GM12878 (cell line): ENCODE results near the gene ABCA13. TPM values are rescaled to one million over a fixed set of nuclear protein-coding genes. Genes with fewer than 3 reads are reported as not detected.

Experiments used
- ATAC-seq: fragments of 200-7000 bp; cut with Tn5 transposase; 3 replicates; pipeline ENCODE4 v1.9.1; 2020; ENCODE audit warnings: mild to moderate bottlenecking, moderate library complexity
- BruUV-seq: library from RNA; stranded (reverse); fragments of 400-500 nt; replicated peaks from 2 replicates; lab custom pipeline; 2021; lab: Mats Ljungman, UMichigan
- CTCF ChIA-PET: fragments of 300-600 bp; sonication (Branson Sonifier 250); formaldehyde crosslinking; extraction: SDS; loops from one replicate; lab custom pipeline; 2021; ENCODE audit warnings: inconsistent platforms; lab: Yijun Ruan, JAX
- POLR2A ChIA-PET: fragments of 350-600 bp; formaldehyde crosslinking; extraction: SDS; loops from one replicate; lab custom pipeline; 2021; ENCODE audit warnings: inconsistent platforms; lab: Charles Lee
- RAD21 ChIA-PET: fragments of 300-600 bp; sonication (Branson Sonifier 250); formaldehyde crosslinking; loops from one replicate; lab custom pipeline; 2023; ENCODE audit warnings: antibody characterized with exemption; ENCODE audit not compliant: unreplicated experiment; lab: Charles Lee
- SMC1A ChIA-PET: fragments of 300-600 bp; sonication (Branson Sonifier 250); formaldehyde crosslinking; loops from one replicate; lab custom pipeline; 2023; ENCODE audit not compliant: unreplicated experiment, uncharacterized antibody; lab: Charles Lee
- DNase-seq: peaks from one replicate; pipeline ENCODE4 v3.0.0-alpha.2; 2011; ENCODE audit warnings: low read depth, low spot score
- FAIRE-seq: peaks from 3 replicates; lab custom pipeline; 2011; peaks lifted over from hg19 to GRCh38; lab: Jason Lieb, UNC
- H2AFZ ChIP-seq: 2 replicates; pipeline ENCODE4 v1.6.0; 2011; ENCODE audit warnings: low read depth, low read length, control low read depth; ENCODE audit not compliant: control insufficient read depth
- H3K27ac ChIP-seq: 2 replicates; pipeline ENCODE4 v1.5.1; 2011; ENCODE audit warnings: control low read depth; ENCODE audit not compliant: control insufficient read depth, insufficient read depth
- H3K27me3 ChIP-seq, 2 experiments: replicated peaks in 1 of 2; 2 replicates each; pipeline versions ENCODE4 v1.6.0 to v1.6.1; 2011; ENCODE audit warnings: low read length in 1 of 2; ENCODE audit not compliant: control insufficient read depth in 2 of 2, insufficient read depth in 2 of 2
- H3K36me3 ChIP-seq, 2 experiments: 2 replicates each; pipeline ENCODE4 v1.5.1; 2011; ENCODE audit warnings: low read length in 1 of 2; ENCODE audit not compliant: control insufficient read depth in 2 of 2, insufficient read depth in 2 of 2
- H3K4me1 ChIP-seq: 2 replicates; pipeline ENCODE4 v1.6.1; 2011; ENCODE audit warnings: mild to moderate bottlenecking, low read length, moderate library complexity, mixed read lengths; ENCODE audit not compliant: control insufficient read depth, insufficient read depth
- H3K4me2 ChIP-seq: 2 replicates; pipeline ENCODE4 v1.6.0; 2011; ENCODE audit warnings: control low read depth; ENCODE audit not compliant: control insufficient read depth, insufficient read depth
- H3K4me3 ChIP-seq: fragments of 200-600 bp; sonication (generic); 2 replicates; pipeline ENCODE4 v1.5.1; 2016
- H3K79me2 ChIP-seq: 2 replicates; pipeline ENCODE4 v1.6.0; 2011; ENCODE audit warnings: low read length; ENCODE audit not compliant: control insufficient read depth, insufficient read depth
- H3K9ac ChIP-seq: 2 replicates; pipeline ENCODE4 v1.8.0; 2011; ENCODE audit warnings: low read length, control low read depth, mixed read lengths; ENCODE audit not compliant: control insufficient read depth, insufficient read depth
- H3K9me3 ChIP-seq: replicated peaks from 3 replicates; pipeline ENCODE4 v1.5.1; 2011; ENCODE audit warnings: mild to moderate bottlenecking, low read length; ENCODE audit not compliant: control insufficient read depth, insufficient read depth
- H4K20me1 ChIP-seq: 2 replicates; pipeline ENCODE4 v1.6.0; 2011; ENCODE audit not compliant: control insufficient read depth, insufficient read depth
- CHD1 ChIP-seq: IDR thresholded peaks from 2 replicates; pipeline ENCODE4 v1.6.1; 2012; ENCODE audit warnings: low read depth, low read length, improper control_type of control experiment
- E4F1 ChIP-seq: fragments of 450-650 bp; IDR thresholded peaks from 2 replicates; pipeline ENCODE4 v1.6.1; 2018; ENCODE audit warnings: borderline replicate concordance, mild to moderate bottlenecking; ENCODE audit not compliant: partially characterized antibody
- GATAD2B ChIP-seq: fragments of 450-650 bp; conservative IDR thresholded peaks from 2 replicates; pipeline ENCODE4 v1.6.1; 2017; ENCODE audit warnings: low read depth, mild to moderate bottlenecking, moderate library complexity
- IRF4 ChIP-seq: IDR thresholded peaks from 2 replicates; pipeline ENCODE4 v1.6.1; 2011; ENCODE audit warnings: low read depth, low read length
- RB1 ChIP-seq: fragments of 450-650 bp; formaldehyde crosslinking; IDR thresholded peaks from 2 replicates; pipeline ENCODE4 v1.6.1; 2017; ENCODE audit warnings: mild to moderate bottlenecking, borderline replicate concordance
- RELA ChIP-seq: fragments of 450-650 bp; IDR thresholded peaks from 2 replicates; pipeline ENCODE4 v1.8.0; 2014; ENCODE audit warnings: borderline replicate concordance; ENCODE audit not compliant: partially characterized antibody
- SMARCA5 ChIP-seq: fragments of 450-650 bp; IDR thresholded peaks from 2 replicates; pipeline ENCODE4 v1.6.1; 2017; ENCODE audit warnings: mild to moderate bottlenecking
- USF1 ChIP-seq: IDR thresholded peaks from 2 replicates; pipeline ENCODE4 v1.6.1; 2011; ENCODE audit warnings: borderline replicate concordance, low read depth, mild to moderate bottlenecking, moderate library complexity, mixed read lengths, low read length; ENCODE audit not compliant: insufficient read depth; ENCODE audit errors: extremely low read length
- ZNF207 ChIP-seq: fragments of 450-650 bp; IDR thresholded peaks from 2 replicates; pipeline ENCODE4 v1.6.1; 2014; ENCODE audit warnings: antibody characterized with exemption, mild to moderate bottlenecking, borderline replicate concordance
- ZNF384 ChIP-seq: IDR thresholded peaks from 2 replicates; pipeline ENCODE4 v1.6.1; 2012; ENCODE audit warnings: low read depth, mild to moderate bottlenecking, low read length, improper control_type of control experiment, borderline replicate concordance
- WGBS: methylation state at CpG from one replicate; pipeline ENCODE4 v1.1.6; 2016; ENCODE audit warnings: low lambda C conversion rate; ENCODE audit not compliant: insufficient replicate concordance, insufficient coverage; ENCODE audit errors: missing lambda C conversion rate; 5-methylcytosine and 5-hydroxymethylcytosine counted together
- in situ Hi-C: fragments of 300-500 bp; cut with MboI; formaldehyde crosslinking; loops from 9 replicates; pipeline ENCODE4 v1.14.3; 2018; ENCODE audit warnings: mixed read lengths
- intact Hi-C: fragments of 100-400 bp; cut with micrococcal nuclease; formaldehyde crosslinking; loops from one replicate; pipeline ENCODE4 v1.14.2; 2022; ENCODE audit not compliant: unreplicated experiment
- polyA plus RNA-seq, 11 experiments: library from polyadenylated mRNA; depleted of rRNA in 4 of 11; unstranded in 6 of 11; stranded (reverse) in 5 of 11; fragments of >200 nt; fragmentation: Nextera tagmentation in 4 of 11; fragmentation: Illumina TruSeq in 1 of 11; extraction: Ambion mirVana in 4 of 11; extraction: Trizol in 1 of 11; gene quantifications; 1 replicate in 1 of 11; 2 replicates in 10 of 11; pipeline versions ENCODE4 v1.2.1 to v1.2.3, GENCODE V29; 2011 to 2016; ENCODE audit warnings: inconsistent platforms in 2 of 11, missing spikeins in 2 of 11, low read depth in 1 of 11
- total RNA-seq, 4 experiments: library from RNA; depleted of rRNA in 3 of 4; stranded (reverse); fragments of >200 nt in 3 of 4; fragmentation: Illumina TruSeq in 1 of 4; extraction: Trizol in 1 of 4; gene quantifications; 2 replicates each; pipeline versions ENCODE4 v1.2.1 to v1.2.3, GENCODE V29; 2013 to 2021

Gene ABCA13
- total and polyA plus RNA-seq, 10 of the 15 experiments (the other 5 are each of a cell fraction or from before 2014, with no cell fraction given) = under 0.01 to 0.98 (median 0.04) TPM; not detected in 2

- Histone ChIP-seq H3K9ac (no peak overlapping the region), H2AFZ (no peak overlapping the region), H3K36me3 (no peaks in the 10 kb centered on the region), H4K20me1 (no peaks in the 10 kb centered on the region), H3K4me3 (no peak overlapping the region), H3K27me3 (peaks cover 0 to 2% of the 10 kb centered on the region in 2 experiments; a peak in 3 of 4 replicates), H3K79me2 (no peaks in the 10 kb centered on the region), H3K9me3 (no peaks in the 10 kb centered on the region)
- intact Hi-C loops = no loop called here
- SMC1A ChIA-PET = no interaction called here
- DNase-seq (no peak), ATAC-seq (no peak)
- WGBS = 95% methylated on average over 1 of the region's 1 CpG
- BruUV-seq = no TSS peak
- in situ Hi-C loops = no loop called here
- no peak for TF ChIP-seq IRF4
- TF ChIP-seq CHD1 = no peak
- no peak for TF ChIP-seq USF1
- TF ChIP-seq, all 136 proteins: peak for 0
- RAD21 ChIA-PET = no interaction called here
- Histone ChIP-seq H3K4me2 (no peak overlapping the region), H3K27ac (no peak overlapping the region), H3K4me1 (no peaks in the 10 kb centered on the region)
- CTCF ChIA-PET = interaction anchor here (1.5 kb wide), 1 partner anchor 10 kb away, joined by 3 read pairs; no protein-coding TSS in a partner anchor
- no peak for FAIRE-seq
- POLR2A ChIA-PET = no interaction called here
Observed at GRCh38 chr7:48141521-48141920, 29.7 kb upstream of the ABCA13 start.

- Histone ChIP-seq H2AFZ (no peak overlapping the region), H3K27ac (no peak overlapping the region), H3K36me3 (no peaks in the 10 kb centered on the region), H3K79me2 (no peaks in the 10 kb centered on the region), H3K4me3 (no peak overlapping the region), H3K4me1 (no peaks in the 10 kb centered on the region), H3K4me2 (no peak overlapping the region), H3K9ac (no peak overlapping the region), H4K20me1 (no peaks in the 10 kb centered on the region), H3K9me3 (no peaks in the 10 kb centered on the region), H3K27me3 (peaks cover 0 to 2% of the 10 kb centered on the region in 2 experiments; a peak in 3 of 4 replicates)
- 20% methylated on average over 4 of the region's 4 CpGs for whole genome bisulfite sequencing
- no peak for DNase-seq
- POLR2A ChIA-PET = no interaction called here
- CTCF ChIA-PET = interaction anchor here (1.9 kb wide), 1 partner anchor 10 kb away, joined by 5 read pairs; no protein-coding TSS in a partner anchor
- intact Hi-C loops = no loop called here
- in situ Hi-C loops = no loop called here
- RAD21 ChIA-PET = no interaction called here
- no peak for FAIRE-seq
- ATAC-seq = no peak
- BruUV-seq = no TSS peak
- SMC1A ChIA-PET = interaction anchor here (0.6 to 0.7 kb wide), 2 partner anchors 9 to 130 kb away, joined by 3 to 4 read pairs; no protein-coding TSS in a partner anchor
- TF ChIP-seq RB1 = no peak
- no peak for TF ChIP-seq IRF4
- no peak for TF ChIP-seq GATAD2B
- TF ChIP-seq E4F1 = no peak
- no peak for TF ChIP-seq RELA
- TF ChIP-seq SMARCA5 = no peak
- no peak for TF ChIP-seq ZNF207
- TF ChIP-seq ZNF384 = no peak
Observed at GRCh38 chr7:48144291-48144768, 26.9 kb upstream of the ABCA13 start.
